Activated CD4-positive, alpha-beta T cell treated with anti-CD3 and anti-CD28 coated beads, Interleukin-2, Interleukin-4, amounts not matched to agents 100 ng/mL and 50 ng/mL, durations not matched to agents 16 hours and 8 hours (primary cell): Measurements from ENCODE around the gene CARD11.
A peak's percentile ranks its signal among the peaks of the same experiment; 100 is the strongest.

ENCODE experiments used
- DNase-seq: peaks from one replicate; pipeline ENCODE4 v3.0.0-alpha.2; 2020; ENCODE audit warnings: low spot score

CARD11 gene

GRCh38 chr7:2872296-2872874 lies 171.3 kb downstream of the CARD11 start:
- DNase-seq = no peak

DNA sequence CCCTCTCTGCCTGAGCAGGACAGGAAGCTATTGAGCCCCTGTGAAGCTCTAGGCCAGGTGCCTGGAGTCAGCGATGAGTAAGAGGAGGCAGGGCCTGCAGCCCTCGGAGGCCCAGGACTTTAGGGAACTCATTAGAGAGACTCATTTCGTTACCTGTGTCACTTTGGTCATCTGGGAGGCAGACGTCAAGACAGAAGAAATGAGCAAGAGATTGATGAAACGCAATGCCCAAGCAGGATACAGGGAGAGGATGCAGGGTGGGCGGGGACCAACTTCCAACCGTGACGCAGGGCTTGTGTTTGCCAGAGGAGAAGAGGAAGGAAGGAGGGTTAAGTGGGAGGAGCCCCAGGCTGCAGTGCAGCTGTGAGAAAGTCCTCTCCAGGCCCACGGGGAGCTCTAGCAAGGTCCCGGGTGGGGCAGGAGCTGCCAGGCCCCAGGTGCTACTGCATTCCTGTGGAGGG lies 173.2 kb downstream of the CARD11 start:
- peak; percentile 55 for DNase-seq

- no peak for DNase-seq
Measured at GRCh38 chr7:2869981-2870380, 173.7 kb downstream of the CARD11 start.

DNA sequence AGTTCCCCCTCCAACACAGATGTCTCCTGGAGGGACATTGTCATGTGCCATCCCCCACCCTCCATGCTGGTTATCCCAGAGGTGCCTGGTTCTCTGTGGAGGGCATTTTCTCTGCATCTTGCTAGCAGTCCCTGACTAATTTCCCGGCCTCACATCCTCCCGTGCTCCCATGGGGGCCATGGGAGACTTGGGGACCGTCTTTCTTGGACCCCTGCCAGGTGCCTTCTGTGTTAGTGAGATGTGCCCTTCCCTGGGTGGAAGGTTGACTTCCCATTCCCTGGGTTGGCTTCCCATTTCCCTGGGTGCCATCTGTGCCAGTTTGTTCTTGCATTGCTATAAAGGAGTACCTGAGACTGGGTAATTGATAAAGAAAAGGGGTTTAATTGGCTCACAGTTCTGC lies 177.1 kb downstream of the CARD11 start:
- no peak for DNase-seq

DNA sequence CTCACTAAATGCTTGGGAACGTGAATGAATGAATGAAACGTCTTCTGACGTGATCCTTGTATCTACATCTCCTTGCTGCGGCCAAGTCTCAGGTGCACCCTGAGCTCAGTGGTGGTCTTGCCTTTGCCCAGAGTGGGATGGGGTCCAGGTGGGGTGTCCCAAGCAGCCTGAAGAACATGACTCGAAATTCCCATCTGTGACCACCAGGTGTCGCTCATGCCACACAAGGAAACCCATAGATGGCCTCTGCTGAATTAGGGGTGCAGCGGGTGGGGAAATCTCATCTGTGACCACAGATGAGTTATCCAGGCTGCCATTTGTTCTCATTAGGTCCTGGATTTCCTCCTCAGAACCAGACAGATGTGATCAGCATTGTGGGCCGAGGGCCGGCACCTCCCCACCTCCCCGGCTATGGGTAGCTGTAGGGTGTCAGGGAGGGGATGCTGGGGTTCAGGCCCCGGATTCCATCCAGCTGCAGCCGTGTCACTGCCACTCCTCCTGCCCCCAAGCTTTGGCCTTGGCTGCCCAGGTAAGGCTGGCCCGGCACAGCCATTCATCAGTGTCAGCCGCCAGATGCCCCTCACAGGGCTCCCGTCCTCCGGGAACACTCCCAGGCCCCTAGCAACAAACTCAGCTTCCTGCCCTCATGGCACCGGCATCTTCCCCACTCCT lies 178.5 kb downstream of the CARD11 start:
- peak; percentile 81 for DNase-seq

- DNase-seq = no peak
Measured at GRCh38 chr7:2864204-2864985, 179.3 kb downstream of the CARD11 start.

DNA sequence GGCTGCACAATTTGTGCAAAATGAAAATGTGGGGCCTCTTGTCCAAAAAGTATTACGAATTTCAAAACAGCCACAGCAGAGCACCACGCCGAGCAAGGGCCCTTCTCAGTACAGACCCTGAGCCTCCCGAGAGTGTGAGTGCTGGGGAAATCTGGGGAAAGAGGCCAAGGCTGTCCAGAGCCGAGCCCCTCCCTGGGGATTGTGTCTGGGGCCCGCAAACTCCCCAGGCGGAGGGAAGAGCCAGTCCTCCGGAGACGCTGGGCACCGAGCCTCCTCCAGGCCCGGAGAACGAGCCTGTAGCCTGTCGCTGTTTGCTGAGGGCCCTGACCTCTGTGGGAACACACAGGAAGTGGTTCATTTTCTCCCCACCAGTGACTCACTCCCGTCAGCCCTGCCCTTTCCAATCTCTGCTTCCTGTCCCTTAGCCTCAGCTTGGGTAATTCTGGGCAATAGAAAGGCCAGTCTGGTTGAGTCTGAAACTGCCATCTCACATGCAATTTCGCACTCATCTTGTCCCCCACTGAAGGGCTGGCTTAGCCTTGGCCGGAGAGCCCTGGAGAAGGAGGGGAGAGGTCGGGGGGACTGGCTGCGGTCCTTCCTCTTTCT lies 180.1 kb downstream of the CARD11 start:
- peak; percentile 93 for DNase-seq

- peak; percentile 41 for DNase-seq
Measured at GRCh38 chr7:2862831-2863361, 180.8 kb downstream of the CARD11 start.

- no peak for DNase-seq
Measured at GRCh38 chr7:2861509-2861908, 182.2 kb downstream of the CARD11 start.

- no peak for DNase-seq
Measured at GRCh38 chr7:2860627-2861133, 183.0 kb downstream of the CARD11 start.

- DNase-seq = no peak
Measured at GRCh38 chr7:2859952-2860351, 183.7 kb downstream of the CARD11 start.

DNA sequence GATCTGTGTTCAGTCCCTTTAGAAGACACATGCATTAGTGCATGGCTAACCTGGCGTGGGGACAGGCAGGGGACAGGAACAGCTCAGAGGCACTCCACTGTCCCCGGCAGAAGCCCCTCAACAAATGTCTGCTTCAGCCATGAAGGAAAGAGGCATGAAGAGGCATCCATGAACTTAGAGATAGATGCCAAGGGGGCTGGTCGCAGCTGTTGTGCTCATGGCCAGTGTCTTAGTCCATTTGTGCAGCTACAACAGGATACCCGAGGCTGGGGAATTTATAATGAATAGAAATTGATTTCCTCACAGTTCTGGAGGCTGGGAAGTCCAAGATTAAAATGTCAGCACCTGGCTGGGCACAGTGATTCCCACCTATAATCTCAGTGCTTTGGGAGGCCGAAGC lies 185.0 kb downstream of the CARD11 start:
- DNase-seq = no peak

GRCh38 chr7:2856388-2857169 lies 187.1 kb downstream of the CARD11 start:
- DNase-seq = no peak
